IPS-18a (cell line): Measurements from ENCODE around the gene SSPN.
"Not testable (repeated sequence)": the region's sequence is repeated elsewhere in the genome, so short reads cannot be mapped to it uniquely, and the experiment has no call there.

Experiments
- H3K27ac ChIP-seq: one replicate; pipeline ENCODE4 v1.5.1; 2013; ENCODE audit warnings: low read length
- H3K27me3 ChIP-seq: one replicate; pipeline ENCODE4 v1.6.1; 2013; ENCODE audit warnings: mild to moderate bottlenecking, low read length; ENCODE audit not compliant: control insufficient read depth, insufficient read depth
- H3K36me3 ChIP-seq: one replicate; pipeline ENCODE4 v1.6.1; 2013; ENCODE audit warnings: low read depth, low read length; ENCODE audit not compliant: control insufficient read depth
- H3K4me1 ChIP-seq: one replicate; pipeline ENCODE4 v1.6.1; 2013; ENCODE audit warnings: low read depth, low read length; ENCODE audit not compliant: control insufficient read depth
- H3K4me3 ChIP-seq: one replicate; pipeline ENCODE4 v1.5.1; 2013; ENCODE audit warnings: low read length
- H3K9ac ChIP-seq: one replicate; pipeline ENCODE4 v1.6.1; 2013; ENCODE audit warnings: mild to moderate bottlenecking, low read length, moderate library complexity
- H3K9me3 ChIP-seq: one replicate; pipeline ENCODE4 v1.6.1; 2013; ENCODE audit warnings: low read depth, low read length; ENCODE audit not compliant: control insufficient read depth

The SSPN gene

DNA sequence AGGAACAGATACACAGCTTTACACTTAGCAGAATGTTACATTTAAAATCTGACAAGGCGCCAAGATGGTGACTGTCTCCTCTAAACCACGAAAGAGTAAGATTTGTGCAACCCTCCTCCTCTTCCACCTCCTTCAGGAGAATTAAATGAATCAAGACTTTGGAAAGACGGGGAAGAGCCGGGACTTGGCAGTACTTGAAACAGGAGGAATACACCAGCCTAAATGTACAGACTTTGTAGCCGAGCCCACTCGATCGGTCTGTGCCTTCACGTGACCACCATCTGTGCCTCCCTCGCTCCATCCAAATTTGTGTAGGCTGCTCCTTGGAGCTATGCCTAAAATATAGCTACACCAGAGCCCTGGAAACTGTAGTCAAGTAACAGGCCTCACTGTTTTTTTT lies 38.3 kb downstream of the SSPN start:
- Histone ChIP-seq H3K27ac (no peak overlapping the region), H3K9ac (no peak overlapping the region), H3K36me3 (no peaks in the 10 kb centered on the region), H3K27me3 (peaks cover 4% of the 10 kb centered on the region), H3K9me3 (no peaks in the 10 kb centered on the region), H3K4me1 (no peaks in the 10 kb centered on the region), H3K4me3 (no peak overlapping the region)

DNA sequence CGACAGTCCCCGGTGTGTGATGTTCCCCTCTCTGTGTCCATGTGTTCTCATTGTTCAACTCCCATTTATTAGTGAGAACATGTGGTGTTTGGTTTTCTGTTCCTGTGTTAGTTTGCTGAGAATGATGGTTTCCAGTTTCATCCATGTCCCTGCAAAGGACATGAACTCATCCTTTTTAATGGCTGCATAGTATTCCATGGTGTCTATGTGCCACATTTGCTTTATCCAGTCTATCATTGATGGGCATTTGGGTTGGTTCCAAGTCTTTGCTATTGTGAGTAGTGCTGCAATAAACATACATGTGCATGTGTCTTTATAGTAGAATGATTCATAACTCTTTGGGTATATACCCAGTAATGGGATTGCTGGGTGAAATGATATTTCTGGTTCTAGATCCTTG lies 40.1 kb downstream of the SSPN start:
- not testable (repeated sequence) for H3K27me3 ChIP-seq, H3K27ac ChIP-seq, H3K36me3 ChIP-seq, H3K4me3 ChIP-seq, H3K9ac ChIP-seq, H3K9me3 ChIP-seq, H3K4me1 ChIP-seq

DNA sequence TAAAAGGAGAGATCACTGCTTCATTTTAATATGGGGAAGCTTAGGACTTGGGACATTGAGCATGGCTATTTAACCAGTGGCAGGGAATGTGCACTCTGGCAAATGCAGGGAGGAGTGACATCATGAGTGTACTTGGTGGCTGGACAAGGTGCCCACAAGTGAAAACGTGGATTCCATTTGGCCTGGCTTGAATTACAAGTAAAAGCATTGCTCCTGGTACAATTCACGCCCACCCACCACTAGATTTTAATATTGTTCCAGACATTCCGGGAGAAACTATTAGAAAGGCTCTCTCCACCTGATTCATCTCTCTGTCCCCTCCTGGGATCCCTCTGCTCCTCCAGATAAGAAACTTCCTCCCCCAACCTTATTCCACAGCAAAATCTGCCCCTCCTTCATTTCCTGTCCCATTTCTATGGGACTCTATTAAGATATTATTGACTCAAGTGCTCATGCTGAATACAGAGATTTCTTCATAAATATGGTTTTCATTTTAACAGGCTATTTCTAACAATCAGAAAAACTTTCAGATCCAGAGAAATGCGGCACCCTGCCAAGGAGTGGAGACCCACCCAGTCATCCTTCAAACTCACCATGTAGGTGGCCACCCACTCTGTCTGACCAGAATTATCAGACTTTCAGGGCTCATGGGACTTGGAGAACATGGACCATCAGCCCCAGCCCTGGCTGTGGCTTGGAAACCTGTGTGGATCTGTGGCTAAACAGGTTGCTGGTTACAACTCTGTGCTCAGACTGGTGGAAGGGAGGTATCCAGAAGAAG lies 43.2 kb downstream of the SSPN start:
- no peaks in the 10 kb centered on the region for H3K4me1 ChIP-seq
- no peaks in the 10 kb centered on the region for H3K36me3 ChIP-seq
- no peak overlapping the region for H3K4me3 ChIP-seq
- H3K27ac ChIP-seq = no peak overlapping the region
- H3K9ac ChIP-seq = no peak overlapping the region
- H3K27me3 ChIP-seq = no peaks in the 10 kb centered on the region
- H3K9me3 ChIP-seq = no peaks in the 10 kb centered on the region

DNA sequence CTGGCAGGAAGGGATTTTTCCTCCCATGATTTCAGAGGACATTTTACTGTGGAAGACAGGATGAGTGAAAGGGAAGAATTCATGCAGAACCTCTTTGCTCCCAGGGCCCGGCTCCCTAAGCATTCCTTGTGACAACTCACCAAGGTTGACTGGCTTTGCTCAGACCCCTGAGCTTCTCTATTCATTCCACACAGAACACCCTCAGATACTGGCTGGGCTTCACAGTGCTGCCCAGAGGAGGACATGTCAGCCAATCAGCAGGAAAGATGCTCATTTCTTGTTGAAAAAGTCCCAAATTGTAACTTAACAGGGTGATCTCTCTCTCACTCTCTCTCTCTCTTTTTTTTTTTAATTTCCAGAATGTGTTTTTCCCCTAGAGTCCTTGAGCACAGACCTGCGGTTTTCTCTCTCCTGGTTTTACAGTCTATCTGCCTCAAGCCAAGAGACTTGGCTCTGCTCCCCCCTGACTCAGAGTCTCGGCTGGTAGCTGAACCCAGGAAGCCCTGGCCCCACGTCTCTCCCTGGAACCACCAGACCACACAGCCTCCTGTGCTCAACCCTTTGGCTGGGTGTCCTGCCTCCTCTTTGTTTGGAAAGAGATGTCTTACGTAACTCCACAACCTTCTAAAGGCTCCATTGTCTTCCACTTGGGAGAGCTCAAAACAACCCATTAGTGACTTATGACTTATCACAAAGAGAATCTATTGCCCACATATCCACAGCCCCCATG lies 43.9 kb downstream of the SSPN start:
- Histone ChIP-seq H3K9me3 (no peaks in the 10 kb centered on the region), H3K9ac (no peak overlapping the region), H3K4me3 (no peak overlapping the region), H3K27ac (no peak overlapping the region), H3K27me3 (no peaks in the 10 kb centered on the region), H3K4me1 (no peaks in the 10 kb centered on the region), H3K36me3 (no peaks in the 10 kb centered on the region)

DNA sequence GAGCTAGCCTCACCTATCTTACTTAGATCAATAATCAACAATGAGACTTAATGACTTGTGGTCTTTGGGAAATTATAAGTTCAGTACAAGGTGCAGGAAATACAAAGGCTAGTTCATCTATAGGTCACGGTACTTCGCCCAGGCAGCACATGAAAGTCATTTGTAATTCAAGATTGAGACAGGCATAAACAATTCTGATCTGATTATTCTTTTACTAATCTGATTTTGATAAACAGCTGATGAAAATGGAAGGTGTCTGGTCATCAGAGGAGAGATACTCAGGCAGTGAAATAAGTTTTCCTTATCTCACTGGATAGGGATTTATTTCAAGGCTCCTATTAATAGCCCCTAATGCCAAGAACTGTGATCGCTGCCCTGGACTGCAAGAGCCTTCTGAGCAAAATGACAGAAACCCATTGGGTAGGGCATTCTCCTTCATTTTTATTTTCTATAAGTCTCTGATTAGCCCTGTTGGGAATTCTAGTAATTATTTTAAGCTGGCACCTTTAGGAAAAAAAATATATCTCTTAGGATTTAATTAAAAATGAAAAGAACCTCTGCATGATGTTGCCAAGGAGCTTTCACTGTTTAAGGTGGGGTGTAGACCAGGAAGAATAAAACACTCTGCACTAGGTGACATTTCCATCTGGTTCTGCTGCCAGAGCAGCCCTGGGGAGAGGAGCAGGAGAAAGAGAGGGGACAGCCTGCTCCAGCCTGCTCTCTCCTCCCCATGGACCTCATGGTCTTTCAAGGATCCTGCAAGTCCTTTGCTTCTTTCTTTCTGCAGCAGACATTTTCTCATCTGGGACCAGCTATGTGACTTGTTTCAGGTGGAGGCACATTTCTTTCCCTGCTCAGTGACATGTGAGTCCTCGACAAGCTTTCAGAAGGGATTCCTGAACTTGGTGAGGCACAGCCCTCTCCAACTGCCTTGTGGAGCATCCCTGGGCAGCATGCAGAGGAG lies 44.8 kb downstream of the SSPN start:
- Histone ChIP-seq H3K9ac (no peak overlapping the region), H3K4me1 (no peaks in the 10 kb centered on the region), H3K27ac (no peak overlapping the region), H3K9me3 (no peaks in the 10 kb centered on the region), H3K36me3 (no peaks in the 10 kb centered on the region), H3K27me3 (no peaks in the 10 kb centered on the region), H3K4me3 (no peak overlapping the region)

DNA sequence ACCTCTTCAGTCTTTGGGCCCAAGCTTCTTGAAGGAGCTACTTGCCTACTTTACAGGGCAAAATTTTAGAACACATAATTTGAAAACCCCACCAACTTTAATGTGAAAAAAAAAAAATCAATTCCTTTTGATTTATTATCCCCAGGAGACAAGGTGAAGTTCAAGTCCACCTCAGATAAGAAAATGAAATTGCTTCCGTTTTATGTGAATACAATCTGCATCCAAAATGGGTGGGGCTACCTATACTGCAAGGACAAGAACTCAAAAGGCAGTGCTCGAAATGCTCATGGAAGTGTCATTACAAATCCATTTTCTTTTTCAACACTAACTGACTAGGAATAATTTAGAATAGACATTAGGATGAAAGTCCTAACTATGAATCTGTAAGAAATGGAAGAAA lies 45.7 kb downstream of the SSPN start:
- no peaks in the 10 kb centered on the region for H3K4me1 ChIP-seq
- H3K9me3 ChIP-seq = no peaks in the 10 kb centered on the region
- no peak overlapping the region for H3K27ac ChIP-seq
- no peak overlapping the region for H3K4me3 ChIP-seq
- H3K36me3 ChIP-seq = no peaks in the 10 kb centered on the region
- H3K9ac ChIP-seq = no peak overlapping the region
- no peaks in the 10 kb centered on the region for H3K27me3 ChIP-seq

DNA sequence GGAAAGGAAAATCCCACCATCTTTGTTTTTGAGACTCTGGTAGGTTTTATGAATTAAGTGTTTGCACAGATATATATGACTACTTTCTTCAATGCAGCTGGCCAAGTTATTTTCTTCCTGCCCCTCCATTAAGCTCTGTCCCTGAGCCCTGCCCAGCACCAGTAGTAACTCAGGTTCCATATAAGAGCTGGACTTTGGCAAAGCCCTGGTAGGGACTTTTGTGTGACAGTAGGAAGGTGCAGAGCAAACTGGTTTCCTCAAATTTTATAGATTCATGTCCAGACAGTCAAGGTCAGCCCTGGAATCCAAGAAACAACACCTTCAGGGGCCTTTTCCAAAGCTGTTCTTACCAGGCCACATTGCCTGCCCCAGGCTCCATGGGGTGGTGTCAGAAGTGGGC lies 47.3 kb downstream of the SSPN start:
- Histone ChIP-seq H3K9me3 (no peaks in the 10 kb centered on the region), H3K27me3 (no peaks in the 10 kb centered on the region), H3K4me3 (no peak overlapping the region), H3K9ac (no peak overlapping the region), H3K27ac (no peak overlapping the region), H3K4me1 (no peaks in the 10 kb centered on the region), H3K36me3 (no peaks in the 10 kb centered on the region)

DNA sequence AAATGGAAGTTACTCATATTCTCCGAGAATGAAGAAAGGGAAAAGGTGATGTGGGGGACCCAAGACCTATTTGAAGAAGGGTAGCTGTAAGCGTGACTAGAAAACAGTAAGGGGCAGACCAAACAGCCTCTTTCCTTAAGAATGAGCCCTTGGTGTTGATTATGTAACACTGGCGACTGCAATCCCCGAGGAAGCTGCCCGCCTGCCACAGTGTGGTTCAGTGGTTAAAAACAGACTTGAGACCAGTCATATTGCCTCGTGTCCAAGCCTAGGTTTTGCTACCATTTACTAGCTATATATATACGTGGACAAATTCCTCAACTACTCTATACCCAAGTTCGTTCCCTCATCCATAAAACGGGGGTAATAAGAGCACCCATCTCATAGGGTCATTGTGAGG lies 49.1 kb downstream of the SSPN start:
- Histone ChIP-seq H3K27ac (no peak overlapping the region), H3K36me3 (no peaks in the 10 kb centered on the region), H3K9me3 (no peaks in the 10 kb centered on the region), H3K9ac (no peak overlapping the region), H3K27me3 (no peaks in the 10 kb centered on the region), H3K4me3 (no peak overlapping the region), H3K4me1 (no peaks in the 10 kb centered on the region)

DNA sequence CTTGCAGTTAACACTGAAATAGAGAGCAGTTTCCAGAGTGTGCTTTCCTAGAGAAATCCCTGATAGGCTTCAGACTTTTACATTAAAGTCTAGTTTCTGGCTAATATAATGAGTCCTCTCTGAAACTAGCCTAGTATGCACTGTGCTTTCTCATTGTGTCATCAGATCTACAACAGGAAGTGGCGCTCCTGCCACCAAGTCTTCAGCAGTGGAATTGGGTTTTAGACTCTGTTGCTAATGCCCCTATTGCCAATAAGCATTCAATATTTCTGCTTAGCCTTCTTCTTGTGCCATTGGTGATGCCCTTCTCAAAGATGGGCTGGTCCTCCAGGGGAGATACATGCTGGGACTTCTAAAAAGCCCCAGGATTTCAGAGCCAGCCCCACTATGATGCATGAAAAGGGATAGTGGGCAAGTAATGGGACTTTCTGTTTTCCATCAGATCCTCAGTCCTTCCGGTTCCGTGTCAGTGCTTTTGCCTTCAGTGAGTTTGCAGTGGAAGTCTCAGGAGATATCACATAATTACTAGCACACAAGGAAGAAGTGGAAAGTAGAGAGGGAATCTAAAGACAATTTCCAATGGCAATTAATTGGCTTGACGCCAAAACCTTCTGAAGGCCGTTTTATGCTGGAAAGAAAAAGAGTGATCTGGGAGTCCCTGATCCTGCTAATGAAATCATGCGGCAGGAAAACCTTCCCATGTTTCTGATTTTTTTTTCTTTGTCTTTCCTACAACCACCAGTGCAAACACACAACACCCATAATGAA lies 50.0 kb downstream of the SSPN start:
- Histone ChIP-seq H3K4me3 (no peak overlapping the region), H3K27ac (no peak overlapping the region), H3K9me3 (no peaks in the 10 kb centered on the region), H3K36me3 (no peaks in the 10 kb centered on the region), H3K9ac (no peak overlapping the region), H3K4me1 (no peaks in the 10 kb centered on the region), H3K27me3 (no peaks in the 10 kb centered on the region)

DNA sequence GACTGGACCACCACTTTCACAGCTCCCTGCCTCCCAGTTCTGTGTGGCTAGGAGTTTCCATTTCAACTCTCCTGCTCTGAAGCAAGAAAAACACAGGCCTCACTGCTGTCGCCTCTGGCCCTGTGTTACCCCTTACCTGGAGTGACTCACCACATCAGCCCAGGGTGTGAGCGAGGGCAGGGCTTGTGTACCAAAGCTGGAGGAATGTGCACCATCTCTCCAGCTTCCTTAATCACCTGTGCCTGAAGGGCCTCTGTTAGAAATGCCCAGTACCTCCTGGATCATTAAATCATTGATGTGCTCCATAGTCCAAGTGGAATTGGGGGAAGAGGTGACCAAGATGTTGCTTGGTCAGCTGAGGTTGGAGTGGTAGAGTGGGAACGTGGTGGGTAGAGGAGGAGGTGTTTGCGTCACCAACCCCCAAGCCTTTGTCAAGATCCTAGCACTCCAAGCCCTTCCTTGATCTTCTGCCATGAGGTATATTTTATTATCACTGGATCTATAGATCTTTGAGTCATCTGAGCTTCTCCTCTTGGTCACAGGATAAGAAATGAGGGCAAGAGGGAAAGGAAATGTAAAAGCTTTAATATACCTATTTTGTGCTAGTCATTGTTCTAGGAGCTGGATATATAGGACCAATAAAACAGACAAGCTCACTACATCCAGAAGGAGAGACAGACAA lies 51.3 kb downstream of the SSPN start:
- Histone ChIP-seq H3K4me3 (no peak overlapping the region), H3K27ac (no peak overlapping the region), H3K27me3 (no peaks in the 10 kb centered on the region), H3K4me1 (no peaks in the 10 kb centered on the region), H3K36me3 (no peaks in the 10 kb centered on the region), H3K9ac (no peak overlapping the region), H3K9me3 (no peaks in the 10 kb centered on the region)
